Nephron progenitor cell (in vitro differentiated cells): Measurements from ENCODE around the gene RASAL2.
A peak's percentile ranks its signal among the peaks of the same experiment; 100 is the strongest.

ENCODE experiments used
- DNase-seq: peaks from one replicate; pipeline ENCODE4 v3.0.0; 2021
- H3K27ac Mint-ChIP-seq: 2 replicates; pipeline ENCODE4 v1.8.0; 2021; ENCODE audit warnings: mild to moderate bottlenecking, moderate library complexity, mixed read lengths
- H3K27me3 Mint-ChIP-seq: 2 replicates; pipeline ENCODE4 v1.8.0; 2021; ENCODE audit warnings: mild to moderate bottlenecking, low read depth, mixed read lengths; ENCODE audit not compliant: poor library complexity
- H3K36me3 Mint-ChIP-seq: 2 replicates; pipeline ENCODE4 v1.8.0; 2021; ENCODE audit warnings: low read depth, mixed read lengths
- H3K4me1 Mint-ChIP-seq: 2 replicates; pipeline ENCODE4 v1.8.0; 2021; ENCODE audit warnings: mixed read lengths
- H3K4me3 Mint-ChIP-seq: 2 replicates; pipeline ENCODE4 v1.8.0; 2021; ENCODE audit warnings: mild to moderate bottlenecking, moderate library complexity, mixed read lengths
- H3K9me3 Mint-ChIP-seq: 2 replicates; pipeline ENCODE4 v1.8.0; 2021; ENCODE audit warnings: mild to moderate bottlenecking, moderate library complexity, mixed read lengths
- TF ChIP-seq, protein P1 (sequence below): fragments of 200-600 bp; sonication (generic); IDR thresholded peaks from 2 replicates; pipeline ENCODE4 v1.5.0; 2021; ENCODE audit warnings: antibody characterized with exemption

RASAL2 gene

DNA sequence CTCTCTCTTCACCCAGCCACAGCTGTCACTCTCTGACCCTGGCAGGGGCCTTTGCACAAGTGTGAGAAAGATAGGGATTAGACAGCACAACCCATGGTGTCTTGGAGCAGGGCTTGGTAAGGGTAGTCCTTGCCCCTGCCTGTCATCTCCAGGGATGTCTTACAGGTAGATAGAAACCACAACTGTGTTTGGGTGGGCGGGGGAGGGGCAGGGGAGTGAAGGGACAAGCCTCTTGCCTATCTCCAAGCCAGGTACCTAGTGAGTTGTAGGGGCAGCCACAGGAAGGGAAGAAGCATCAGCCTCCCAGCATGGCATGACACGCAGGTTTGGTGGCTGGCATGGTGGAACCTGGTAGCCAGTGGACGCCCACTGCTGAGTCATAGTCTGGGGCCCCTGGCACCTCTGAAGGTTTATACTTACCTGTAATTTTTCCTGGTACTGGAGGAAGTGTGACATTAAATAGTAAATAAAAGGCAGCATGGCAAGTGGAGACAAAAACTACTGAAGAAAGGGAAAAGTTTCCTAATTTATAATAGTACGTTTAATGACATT lies 305.3 kb downstream of the RASAL2 start:
- DNase-seq = no peak
- H3K4me1 Mint-ChIP-seq = no peaks in the 10 kb centered on the region
- no peaks in the 10 kb centered on the region for H3K36me3 Mint-ChIP-seq
- TF ChIP-seq, protein P1, sequence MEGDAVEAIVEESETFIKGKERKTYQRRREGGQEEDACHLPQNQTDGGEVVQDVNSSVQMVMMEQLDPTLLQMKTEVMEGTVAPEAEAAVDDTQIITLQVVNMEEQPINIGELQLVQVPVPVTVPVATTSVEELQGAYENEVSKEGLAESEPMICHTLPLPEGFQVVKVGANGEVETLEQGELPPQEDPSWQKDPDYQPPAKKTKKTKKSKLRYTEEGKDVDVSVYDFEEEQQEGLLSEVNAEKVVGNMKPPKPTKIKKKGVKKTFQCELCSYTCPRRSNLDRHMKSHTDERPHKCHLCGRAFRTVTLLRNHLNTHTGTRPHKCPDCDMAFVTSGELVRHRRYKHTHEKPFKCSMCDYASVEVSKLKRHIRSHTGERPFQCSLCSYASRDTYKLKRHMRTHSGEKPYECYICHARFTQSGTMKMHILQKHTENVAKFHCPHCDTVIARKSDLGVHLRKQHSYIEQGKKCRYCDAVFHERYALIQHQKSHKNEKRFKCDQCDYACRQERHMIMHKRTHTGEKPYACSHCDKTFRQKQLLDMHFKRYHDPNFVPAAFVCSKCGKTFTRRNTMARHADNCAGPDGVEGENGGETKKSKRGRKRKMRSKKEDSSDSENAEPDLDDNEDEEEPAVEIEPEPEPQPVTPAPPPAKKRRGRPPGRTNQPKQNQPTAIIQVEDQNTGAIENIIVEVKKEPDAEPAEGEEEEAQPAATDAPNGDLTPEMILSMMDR = no peak
- H3K9me3 Mint-ChIP-seq = no peaks in the 10 kb centered on the region
- H3K27me3 Mint-ChIP-seq = peaks cover 3% of the 10 kb centered on the region
- H3K27ac Mint-ChIP-seq = peak overlapping the region; percentile 64
- H3K4me3 Mint-ChIP-seq = no peak overlapping the region

DNA sequence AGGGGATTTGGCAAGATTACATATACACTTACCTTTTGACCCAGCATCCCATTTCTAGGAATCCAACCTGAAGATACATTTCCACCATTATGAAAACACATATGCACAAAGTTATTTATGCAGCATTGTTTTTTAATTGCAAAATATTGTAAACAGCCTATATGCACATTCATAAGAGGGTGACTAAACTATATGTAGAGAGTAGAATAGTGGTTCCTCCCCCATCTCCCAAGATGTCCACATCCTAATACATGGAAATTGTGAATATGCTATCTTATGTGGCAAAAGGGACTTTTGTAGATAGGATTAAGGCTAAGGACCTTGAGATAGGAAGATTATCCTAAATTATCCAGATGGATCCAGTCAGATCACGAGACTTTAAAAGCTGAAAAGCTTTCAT lies 311.2 kb downstream of the RASAL2 start:
- TF ChIP-seq, protein P1 = no peak
- no peaks in the 10 kb centered on the region for H3K9me3 Mint-ChIP-seq
- H3K27ac Mint-ChIP-seq = no peak overlapping the region
- H3K36me3 Mint-ChIP-seq = peaks cover 4% of the 10 kb centered on the region
- no peak for DNase-seq
- no peaks in the 10 kb centered on the region for H3K27me3 Mint-ChIP-seq
- H3K4me3 Mint-ChIP-seq = no peak overlapping the region
- no peaks in the 10 kb centered on the region for H3K4me1 Mint-ChIP-seq

DNA sequence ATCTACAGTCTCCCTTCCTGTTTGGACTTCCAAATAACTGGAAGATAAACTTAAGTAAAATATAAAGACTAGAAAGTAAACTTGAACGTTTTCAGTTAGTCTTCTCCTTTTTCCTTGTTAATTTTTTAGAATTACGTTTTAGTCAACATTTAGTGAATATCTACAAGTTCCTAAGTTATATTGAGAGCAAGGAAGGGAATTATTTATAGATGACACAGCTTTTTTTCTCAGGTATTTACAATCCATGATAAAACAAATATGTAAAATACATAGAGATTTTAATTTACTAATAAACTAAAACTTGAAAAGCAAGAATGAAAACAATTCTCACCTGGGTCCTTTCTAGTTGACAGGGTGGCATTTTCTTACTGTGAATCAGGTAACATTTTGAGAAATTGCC lies 313.3 kb downstream of the RASAL2 start:
- TF ChIP-seq, protein P1 = no peak
- Mint-ChIP-seq H3K27ac (no peak overlapping the region), H3K36me3 (peaks cover 13% of the 10 kb centered on the region), H3K4me1 (no peaks in the 10 kb centered on the region), H3K4me3 (no peak overlapping the region), H3K27me3 (peaks cover 3% of the 10 kb centered on the region), H3K9me3 (peaks cover 5% of the 10 kb centered on the region)
- no peak for DNase-seq

DNA sequence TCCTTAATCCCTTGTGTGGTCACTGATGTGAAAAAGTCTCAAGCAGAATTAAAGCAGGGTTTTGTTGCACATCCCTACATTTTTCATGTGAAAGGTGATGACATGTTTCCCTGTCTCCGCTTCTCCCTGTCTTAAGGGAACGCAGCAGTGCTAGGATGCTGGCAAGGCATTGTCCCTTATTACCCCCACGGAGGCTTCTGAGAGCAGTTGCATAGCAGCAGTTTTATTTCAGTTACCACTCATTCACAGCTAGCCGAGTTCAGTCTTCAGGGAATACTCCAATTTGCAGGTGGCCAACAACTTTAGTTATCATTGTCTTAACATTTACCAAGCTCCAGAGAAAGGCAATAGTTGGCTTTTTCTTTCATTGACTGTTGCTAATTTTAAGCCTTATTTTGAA lies 313.8 kb downstream of the RASAL2 start:
- no peaks in the 10 kb centered on the region for H3K4me1 Mint-ChIP-seq
- no peak overlapping the region for H3K4me3 Mint-ChIP-seq
- peaks cover 5% of the 10 kb centered on the region for H3K9me3 Mint-ChIP-seq
- no peak for DNase-seq
- H3K36me3 Mint-ChIP-seq = peaks cover 13% of the 10 kb centered on the region
- TF ChIP-seq, protein P1 = no peak
- H3K27me3 Mint-ChIP-seq = peaks cover 3% of the 10 kb centered on the region
- H3K27ac Mint-ChIP-seq = no peak overlapping the region

DNA sequence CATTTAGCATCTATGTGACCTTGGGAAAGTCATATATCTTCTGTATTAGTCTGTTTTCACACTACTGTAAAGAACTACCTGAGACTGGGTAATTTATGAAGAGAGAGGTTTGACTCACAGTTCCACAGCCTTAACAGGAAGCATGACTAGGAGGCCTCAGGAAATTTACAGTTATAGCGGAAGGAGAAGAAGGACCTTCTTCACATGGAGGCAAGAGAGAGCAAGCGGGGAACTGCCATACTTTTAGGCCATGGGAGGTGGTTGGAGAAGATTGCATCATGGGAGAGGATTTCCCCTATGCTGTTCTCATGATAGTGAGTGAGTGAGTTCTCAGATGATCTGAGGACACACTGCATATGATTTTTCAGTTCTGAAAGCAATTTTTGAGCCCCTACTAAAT lies 315.0 kb downstream of the RASAL2 start:
- Mint-ChIP-seq H3K27me3 (peaks cover 3% of the 10 kb centered on the region), H3K27ac (no peak overlapping the region), H3K4me1 (no peaks in the 10 kb centered on the region), H3K9me3 (peaks cover 5% of the 10 kb centered on the region), H3K36me3 (peaks cover 13% of the 10 kb centered on the region), H3K4me3 (no peak overlapping the region)
- TF ChIP-seq, protein P1 = no peak
- no peak for DNase-seq

DNA sequence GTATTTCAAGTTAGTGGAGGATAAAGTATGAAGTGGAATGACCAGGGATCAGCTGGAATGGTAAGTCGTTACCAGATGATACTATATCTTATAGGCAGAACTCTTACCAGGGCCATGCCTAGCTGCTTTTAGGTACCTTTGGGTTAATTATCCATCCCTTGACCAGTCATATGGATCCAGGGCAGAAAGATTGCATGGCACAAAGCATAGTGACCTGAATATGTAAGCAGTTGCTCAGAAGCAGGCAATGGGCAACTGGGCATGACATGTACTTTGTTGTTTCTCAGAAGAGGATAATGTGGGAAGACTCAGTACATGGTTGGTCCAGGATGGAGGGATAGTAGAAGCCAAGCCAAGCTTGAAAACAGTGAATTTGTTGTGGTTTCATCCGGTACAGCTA lies 315.6 kb downstream of the RASAL2 start:
- TF ChIP-seq, protein P1 = no peak
- DNase-seq = no peak
- no peak overlapping the region for H3K4me3 Mint-ChIP-seq
- H3K9me3 Mint-ChIP-seq = peaks cover 5% of the 10 kb centered on the region
- no peaks in the 10 kb centered on the region for H3K4me1 Mint-ChIP-seq
- H3K27ac Mint-ChIP-seq = no peak overlapping the region
- H3K36me3 Mint-ChIP-seq = peaks cover 13% of the 10 kb centered on the region
- H3K27me3 Mint-ChIP-seq = peaks cover 3% of the 10 kb centered on the region
